ENCODE results near the gene PKD2.

DNA sequence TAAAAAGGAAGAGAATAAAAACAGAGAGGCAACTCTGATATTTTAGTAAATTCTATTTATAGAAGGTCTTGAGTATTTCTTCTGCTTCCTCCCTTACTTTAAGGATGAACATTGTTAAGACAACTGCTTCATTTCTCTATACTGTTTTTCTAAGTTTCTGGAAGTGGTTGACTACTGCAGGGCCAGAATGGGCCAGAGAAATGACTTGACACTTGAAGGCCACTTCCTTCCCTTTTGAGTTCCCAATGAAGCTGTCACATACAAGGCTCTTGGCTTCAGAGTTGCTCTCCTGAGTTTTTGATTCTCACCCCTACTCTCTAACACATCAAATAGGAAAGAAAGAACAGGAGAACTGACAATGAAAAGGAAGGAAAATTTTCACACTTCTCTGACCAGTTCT, 37.6 kb downstream of the PKD2 start:
- TF ChIP-seq CTCF (IDR thresholded peaks at IDR 0.05), result no peak
- TF ChIP-seq EZH2 (IDR thresholded peaks at IDR 0.05; ENCODE audit: borderline replicate concordance, insufficient read depth, low read depth, low read length, poor library complexity, severe bottlenecking), result no peak
